Measurements from ENCODE around the gene MAP3K7.

DNA sequence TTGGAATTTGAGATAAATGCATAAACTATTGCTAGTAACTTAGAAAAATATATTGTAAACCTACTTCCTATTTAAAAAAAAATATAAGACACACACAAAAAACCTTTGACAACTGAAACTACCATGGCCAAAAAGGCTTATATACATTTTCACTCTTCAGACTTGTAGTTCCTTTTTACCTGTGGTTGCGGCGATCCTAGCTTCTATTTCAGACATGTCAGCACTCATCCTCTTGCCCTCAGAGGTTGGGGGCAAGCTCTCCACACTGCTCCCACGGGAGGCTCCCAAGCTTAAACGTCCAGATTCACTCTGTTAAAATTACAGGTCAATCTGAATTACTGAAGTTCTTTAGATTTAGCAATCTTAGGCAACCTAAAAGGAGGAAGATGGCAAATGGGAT, 39.8 kb downstream of the MAP3K7 start:
- TF ChIP-seq, protein P1, sequence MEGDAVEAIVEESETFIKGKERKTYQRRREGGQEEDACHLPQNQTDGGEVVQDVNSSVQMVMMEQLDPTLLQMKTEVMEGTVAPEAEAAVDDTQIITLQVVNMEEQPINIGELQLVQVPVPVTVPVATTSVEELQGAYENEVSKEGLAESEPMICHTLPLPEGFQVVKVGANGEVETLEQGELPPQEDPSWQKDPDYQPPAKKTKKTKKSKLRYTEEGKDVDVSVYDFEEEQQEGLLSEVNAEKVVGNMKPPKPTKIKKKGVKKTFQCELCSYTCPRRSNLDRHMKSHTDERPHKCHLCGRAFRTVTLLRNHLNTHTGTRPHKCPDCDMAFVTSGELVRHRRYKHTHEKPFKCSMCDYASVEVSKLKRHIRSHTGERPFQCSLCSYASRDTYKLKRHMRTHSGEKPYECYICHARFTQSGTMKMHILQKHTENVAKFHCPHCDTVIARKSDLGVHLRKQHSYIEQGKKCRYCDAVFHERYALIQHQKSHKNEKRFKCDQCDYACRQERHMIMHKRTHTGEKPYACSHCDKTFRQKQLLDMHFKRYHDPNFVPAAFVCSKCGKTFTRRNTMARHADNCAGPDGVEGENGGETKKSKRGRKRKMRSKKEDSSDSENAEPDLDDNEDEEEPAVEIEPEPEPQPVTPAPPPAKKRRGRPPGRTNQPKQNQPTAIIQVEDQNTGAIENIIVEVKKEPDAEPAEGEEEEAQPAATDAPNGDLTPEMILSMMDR (IDR thresholded peaks at IDR 0.05; ENCODE audit: poor library complexity), result no peak
- no peak for TF ChIP-seq EZH2 (IDR thresholded peaks at IDR 0.05; ENCODE audit: borderline replicate concordance)
- no peak for TF ChIP-seq EZH2phosphoT487 (IDR thresholded peaks at IDR 0.05; ENCODE audit: low read depth, severe bottlenecking, unreplicated experiment)

All from hepatocyte (in vitro differentiated cells).